HepG2 (cell line): ENCODE measurements around the gene TMEM61. TPM values are rescaled to one million over a fixed set of nuclear protein-coding genes. Genes with fewer than 3 reads are reported as not detected.

Experiments
- ATAC-seq: fragments of 200-7000 bp; cut with Tn5 transposase; 3 replicates; pipeline ENCODE4 v1.9.1; 2020; ENCODE audit warnings: mild to moderate bottlenecking, moderate library complexity
- BruUV-seq: library from RNA; stranded (reverse); fragments of 400-500 nt; replicated peaks from 2 replicates; lab custom pipeline; 2021; lab: Mats Ljungman, UMichigan
- CTCF ChIA-PET: fragments of 300-600 bp; formaldehyde crosslinking; extraction: SDS; loops from one replicate; lab custom pipeline; 2021; ENCODE audit warnings: low total read pairs, inconsistent platforms, low intra/inter-chr PET ratio; lab: Yijun Ruan, JAX
- POLR2A ChIA-PET: fragments of 350-600 bp; sonication (Branson Sonifier 250); formaldehyde crosslinking; loops from one replicate; lab custom pipeline; 2020; ENCODE audit warnings: antibody characterized with exemption, inconsistent platforms; lab: Yijun Ruan, JAX
- DNase-seq: peaks from one replicate; pipeline ENCODE4 v3.0.0-alpha.2; 2015; ENCODE audit warnings: low spot score
- FAIRE-seq: peaks from 3 replicates; lab custom pipeline; 2011; peaks lifted over from hg19 to GRCh38; lab: Jason Lieb, UNC
- H2AFZ ChIP-seq: one replicate; pipeline ENCODE4 v1.6.1; 2011; ENCODE audit warnings: low read length, inconsistent platforms
- H3K27ac ChIP-seq: fragments of 300-600 bp; 3 replicates; pipeline ENCODE4 v1.8.0; 2011; ENCODE audit warnings: mixed run types, mild to moderate bottlenecking, mixed read lengths, low read length, inconsistent platforms; ENCODE audit not compliant: insufficient read depth; ENCODE audit errors: extremely low read length
- H3K27me3 ChIP-seq, 2 experiments: fragments of 200-600 bp in 1 of 2; 2 replicates in 1 of 2; 3 replicates in 1 of 2; pipeline versions ENCODE4 v1.6.0 to v1.8.0; 2011; ENCODE audit warnings: low read length in 2 of 2, mild to moderate bottlenecking in 2 of 2, moderate library complexity in 2 of 2, inconsistent platforms in 1 of 2; ENCODE audit not compliant: insufficient read depth in 2 of 2, control insufficient read depth in 1 of 2
- H3K36me3 ChIP-seq, 2 experiments: fragments of 200-600 bp in 1 of 2; replicated peaks in 1 of 2; 2 replicates in 1 of 2; 3 replicates in 1 of 2; pipeline versions ENCODE4 v1.5.1 to v1.8.0; 2011; ENCODE audit warnings: low read length in 2 of 2, inconsistent platforms in 1 of 2; ENCODE audit not compliant: insufficient read depth in 2 of 2, control insufficient read depth in 1 of 2
- H3K4me1 ChIP-seq: 2 replicates; pipeline ENCODE4 v1.5.1; 2012; ENCODE audit warnings: low read length, inconsistent platforms; ENCODE audit not compliant: insufficient read depth
- H3K4me2 ChIP-seq: 2 replicates; pipeline ENCODE4 v1.6.0; 2011; ENCODE audit warnings: low read depth, low read length, inconsistent platforms
- H3K4me3 ChIP-seq, 3 experiments: fragments of 200-600 bp in 1 of 3; sonication (generic), shearing (Covaris generic) in 1 of 3; replicated peaks in 1 of 3; 2 replicates each; pipeline ENCODE4 v1.5.1; 2011 to 2016; ENCODE audit warnings: low read length in 3 of 3, inconsistent platforms in 2 of 3, low read depth in 2 of 3, mild to moderate bottlenecking in 2 of 3, control low read depth in 1 of 3, mixed read lengths in 1 of 3; ENCODE audit not compliant: insufficient read depth in 1 of 3
- H3K79me2 ChIP-seq: one replicate; pipeline ENCODE4 v1.6.1; 2011; ENCODE audit warnings: low read length, inconsistent platforms; ENCODE audit not compliant: insufficient read depth
- H3K9ac ChIP-seq: 2 replicates; pipeline ENCODE4 v1.6.0; 2011; ENCODE audit warnings: mild to moderate bottlenecking, low read depth, low read length, inconsistent platforms; ENCODE audit not compliant: insufficient read depth
- H3K9me3 ChIP-seq: 2 replicates; pipeline ENCODE4 v1.5.1; 2012; ENCODE audit warnings: mild to moderate bottlenecking, low read length
- H4K20me1 ChIP-seq: 2 replicates; pipeline ENCODE4 v1.6.0; 2011; ENCODE audit warnings: inconsistent platforms, mild to moderate bottlenecking, low read length, moderate library complexity; ENCODE audit not compliant: insufficient read depth
- NFYB ChIP-seq: sonication (generic); formaldehyde crosslinking; IDR thresholded peaks from 2 replicates; pipeline ENCODE4 v1.4.0; 2020; ENCODE audit warnings: missing genetic modification reagents
- PATZ1 ChIP-seq: sonication (generic); formaldehyde crosslinking; IDR thresholded peaks from 2 replicates; pipeline ENCODE4 v1.4.0; 2020; ENCODE audit warnings: missing genetic modification reagents
- ZBTB14 ChIP-seq: sonication (generic); formaldehyde crosslinking; IDR thresholded peaks from 2 replicates; pipeline ENCODE4 v1.4.0; 2020; ENCODE audit warnings: missing genetic modification reagents
- ZBTB33 ChIP-seq: sonication (generic); formaldehyde crosslinking; IDR thresholded peaks from 2 replicates; pipeline ENCODE4 v1.4.0; 2020; ENCODE audit warnings: missing genetic modification reagents
- WGBS: methylation state at CpG from one replicate; pipeline ENCODE4 v1.1.6; 2017; ENCODE audit warnings: low lambda C conversion rate; 5-methylcytosine and 5-hydroxymethylcytosine counted together
- in situ Hi-C: cut with HindIII; loops from 2 replicates; pipeline ENCODE4 v1.10.0; 2017; ENCODE audit warnings: low pct_unique_long_range_greater_than_20kb; ENCODE audit not compliant: extremely low pct_ligation_motif_present
- intact Hi-C: fragments of 100-400 bp; cut with micrococcal nuclease; formaldehyde crosslinking; loops from one replicate; pipeline ENCODE4 v1.10.0; 2022; ENCODE audit not compliant: unreplicated experiment
- polyA plus RNA-seq, 8 experiments: library from polyadenylated mRNA; depleted of rRNA in 3 of 8; stranded (reverse) in 7 of 8; unstranded in 1 of 8; fragments of >200 nt; fragmentation: Illumina TruSeq in 4 of 8; extraction: Trizol in 4 of 8; gene quantifications; 2 replicates each; pipeline versions ENCODE4 v1.2.1 to v1.2.3, GENCODE V29; 2011 to 2016; ENCODE audit warnings: low read depth in 4 of 8, missing spikeins in 1 of 8, mixed read lengths in 1 of 8; ENCODE audit not compliant: insufficient read depth in 1 of 8
- total RNA-seq, 5 experiments: library from RNA; depleted of rRNA; stranded (reverse); fragments of >200 nt; fragmentation: Illumina TruSeq; extraction: Trizol; gene quantifications; 2 replicates each; pipeline ENCODE4 v1.2.3, GENCODE V29; 2016; ENCODE audit warnings: low read depth in 1 of 5

Gene TMEM61
- total and polyA plus RNA-seq, 2 of the 13 experiments (the other 11 are each of a cell fraction or from before 2014, with no cell fraction given): not detected

- ATAC-seq: no peak
- Histone ChIP-seq H4K20me1 (no peaks in the 10 kb centered on the region), H3K4me1 (no peaks in the 10 kb centered on the region)
- CTCF ChIA-PET: no interaction called here
- no peak for FAIRE-seq
- no peak for DNase-seq
- no TSS peak for BruUV-seq
- no peak for TF ChIP-seq PATZ1 (CRISPR knock-in tag)
- TF ChIP-seq NFYB (CRISPR knock-in tag): peak; percentile 46; the same call in 1 of the 2 replicates
- TF ChIP-seq ZBTB33 (CRISPR knock-in tag): no peak
- TF ChIP-seq ZBTB14: no peak
- TF ChIP-seq, all 625 proteins: peak for 1
- peaks cover 2 to 20% of the 10 kb centered on the region in 2 experiments; a peak in 2 of 5 replicates for H3K27me3 ChIP-seq
- no peaks in the 10 kb centered on the region for H3K79me2 ChIP-seq
- H3K4me3 ChIP-seq: no peak overlapping the region
- in situ Hi-C loops: no loop called here
- no peak overlapping the region for H3K9ac ChIP-seq
- H2AFZ ChIP-seq: no peak overlapping the region
- POLR2A ChIA-PET: no interaction called here
- no peaks in the 10 kb centered on the region for H3K36me3 ChIP-seq
- WGBS: 46% methylated on average over 6 of the region's 7 CpGs
- H3K9me3 ChIP-seq: no peaks in the 10 kb centered on the region
- intact Hi-C loops: no loop called here
- H3K27ac ChIP-seq: no peak overlapping the region
- no peak overlapping the region for H3K4me2 ChIP-seq
Measured at GRCh38 chr1:54965624-54966340, 14.6 kb upstream of the TMEM61 start.
